Measurements from ENCODE around the gene ZNF555.
"Not testable (repeated sequence)": the region's sequence is repeated elsewhere in the genome, so short reads cannot be mapped to it uniquely, and the experiment has no call there.

ZNF555 gene

DNA sequence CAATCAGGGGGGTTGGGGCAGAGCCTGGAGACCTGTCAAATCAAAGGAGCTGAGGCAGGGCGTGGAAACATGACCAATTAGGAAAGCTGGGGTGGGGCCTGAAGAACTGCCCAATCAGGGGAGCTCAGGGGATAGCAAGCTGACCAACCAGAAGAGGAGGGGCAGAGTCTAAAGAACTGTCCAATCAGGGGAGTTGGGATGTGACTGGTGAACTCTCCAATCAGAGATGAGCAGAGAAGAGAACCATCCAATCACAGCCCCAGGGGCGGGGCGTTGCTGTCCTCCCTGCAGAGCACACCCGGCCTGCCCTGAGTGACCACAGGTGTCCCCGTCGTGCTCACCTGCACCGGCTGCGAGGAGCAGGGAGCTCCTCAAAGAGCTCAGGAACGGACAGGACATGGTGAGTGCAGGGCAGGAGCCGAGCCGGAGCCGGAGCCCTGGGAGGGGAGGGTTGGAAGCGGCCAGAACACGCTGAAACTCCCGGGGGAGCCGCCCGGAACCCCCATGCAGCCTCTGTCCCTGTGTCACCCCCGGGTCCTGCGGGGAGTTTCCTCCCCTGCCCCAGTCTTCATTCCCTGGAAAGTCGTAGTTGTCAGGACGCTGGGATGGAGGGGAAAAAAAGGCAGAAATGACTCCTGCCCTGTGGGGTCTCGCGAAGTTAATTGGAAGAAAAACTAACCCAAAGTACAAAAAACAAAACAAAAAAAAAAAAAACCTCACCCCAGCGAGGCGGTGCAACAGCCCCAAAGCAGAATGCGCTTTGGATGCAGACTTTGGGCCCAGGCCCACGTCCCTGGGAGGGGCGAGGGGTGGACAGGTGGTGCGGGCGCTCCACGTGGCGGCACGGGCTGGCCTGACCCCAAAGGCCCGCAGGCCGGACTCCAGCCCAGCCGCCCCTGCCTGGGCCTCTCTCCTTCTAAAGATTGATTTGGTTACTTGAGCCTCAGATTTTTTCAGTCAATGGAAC is 26.0 kb downstream of the ZNF555 start, which contains the start of gene ZNF556:
Gene ZNF556 (plus strand): TSS at position 311 of the 967 bp plus-strand sequence. CDS start 87 bp downstream, at position 398.
- DNase-seq (ENCODE audit: low read depth in 2 of 2, low spot score in 1 of 2) = no peak

DNA sequence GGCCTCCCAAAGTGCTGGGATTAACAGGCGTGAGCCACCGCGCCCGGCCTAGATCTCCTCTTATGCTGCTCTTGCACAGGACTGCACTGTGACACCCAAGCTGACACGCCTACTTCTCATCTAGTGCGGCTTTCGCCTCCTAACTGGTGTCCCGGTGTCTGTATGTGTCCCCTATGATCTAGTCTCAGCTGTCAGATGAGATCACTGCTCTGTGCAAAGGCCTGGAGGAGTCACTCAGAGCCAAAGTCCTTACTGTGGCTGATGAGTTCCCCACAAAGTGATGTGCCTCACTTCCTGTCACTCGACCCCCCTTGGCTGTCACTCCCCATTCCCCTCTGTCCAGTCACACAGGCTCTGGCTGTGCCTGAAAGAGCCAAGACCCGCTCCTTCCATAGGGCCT is 28.3 kb downstream of the ZNF555 start:
- DNase-seq (ENCODE audit: low read depth in 2 of 2, low spot score in 1 of 2) = no peak

DNA sequence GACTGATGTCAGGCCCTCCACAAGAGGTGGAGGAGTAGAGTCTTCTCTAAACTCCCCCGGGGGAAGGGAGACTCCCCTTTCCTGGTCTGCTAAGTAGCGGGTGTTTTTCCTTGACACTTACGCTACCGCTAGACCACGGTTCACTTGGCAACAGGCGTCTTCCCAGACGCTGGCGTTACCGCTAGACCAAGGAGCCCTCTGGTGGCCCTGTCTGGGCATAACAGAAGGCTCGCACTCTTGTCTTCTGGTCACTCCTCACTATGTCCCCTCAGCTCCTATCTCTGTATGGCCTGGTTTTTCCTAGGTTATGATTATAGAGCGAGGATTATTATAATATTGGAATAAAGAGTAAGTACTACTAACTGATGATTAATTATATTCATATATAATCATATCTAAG is 30.9 kb downstream of the ZNF555 start:
- DNase-seq (ENCODE audit: low read depth in 2 of 2, low spot score in 1 of 2) = peak in 1 of 2 donors; percentile 12

DNA sequence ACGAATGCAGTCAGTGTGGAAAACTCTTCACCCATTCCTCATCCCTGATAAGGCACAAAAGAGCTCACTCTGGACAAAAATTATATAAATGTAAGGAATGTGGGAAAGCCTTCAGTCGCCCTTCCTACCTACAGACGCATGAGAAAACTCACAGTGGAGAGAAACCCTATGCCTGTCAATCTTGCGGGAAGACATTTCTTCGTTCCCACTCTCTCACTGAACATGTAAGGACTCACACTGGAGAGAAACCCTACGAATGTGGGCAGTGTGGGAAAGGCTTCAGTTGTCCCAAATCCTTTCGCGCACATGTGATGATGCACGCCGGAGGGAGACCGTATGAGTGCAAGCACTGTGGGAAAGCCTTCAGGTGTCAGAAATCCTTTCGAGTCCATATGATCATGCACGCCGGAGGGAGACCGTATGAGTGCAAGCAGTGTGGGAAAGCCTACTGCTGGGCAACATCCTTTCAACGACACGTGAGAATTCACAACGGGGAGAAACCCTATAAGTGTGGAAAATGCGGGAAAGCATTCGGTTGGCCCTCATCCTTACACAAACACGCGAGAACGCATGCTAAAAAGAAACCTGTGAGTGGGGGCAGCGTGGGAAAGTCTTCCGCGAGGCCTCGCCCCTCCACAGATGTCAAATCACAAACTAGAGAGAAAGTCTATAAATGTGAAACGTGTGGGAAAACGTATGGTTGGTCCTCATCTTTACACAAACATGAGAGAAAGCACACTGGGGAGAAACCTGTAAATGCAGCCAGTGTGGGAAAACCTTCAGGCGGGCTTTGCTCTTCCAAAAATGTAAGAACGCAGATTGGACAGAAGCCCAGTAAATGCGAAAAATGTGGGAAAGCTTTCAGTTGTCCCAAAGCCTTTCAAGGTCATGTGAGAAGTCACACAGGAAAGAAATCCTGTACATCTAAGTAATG is 36.4 kb downstream of the ZNF555 start:
- DNase-seq (ENCODE audit: low read depth in 2 of 2, low spot score in 1 of 2) = no peak

DNA sequence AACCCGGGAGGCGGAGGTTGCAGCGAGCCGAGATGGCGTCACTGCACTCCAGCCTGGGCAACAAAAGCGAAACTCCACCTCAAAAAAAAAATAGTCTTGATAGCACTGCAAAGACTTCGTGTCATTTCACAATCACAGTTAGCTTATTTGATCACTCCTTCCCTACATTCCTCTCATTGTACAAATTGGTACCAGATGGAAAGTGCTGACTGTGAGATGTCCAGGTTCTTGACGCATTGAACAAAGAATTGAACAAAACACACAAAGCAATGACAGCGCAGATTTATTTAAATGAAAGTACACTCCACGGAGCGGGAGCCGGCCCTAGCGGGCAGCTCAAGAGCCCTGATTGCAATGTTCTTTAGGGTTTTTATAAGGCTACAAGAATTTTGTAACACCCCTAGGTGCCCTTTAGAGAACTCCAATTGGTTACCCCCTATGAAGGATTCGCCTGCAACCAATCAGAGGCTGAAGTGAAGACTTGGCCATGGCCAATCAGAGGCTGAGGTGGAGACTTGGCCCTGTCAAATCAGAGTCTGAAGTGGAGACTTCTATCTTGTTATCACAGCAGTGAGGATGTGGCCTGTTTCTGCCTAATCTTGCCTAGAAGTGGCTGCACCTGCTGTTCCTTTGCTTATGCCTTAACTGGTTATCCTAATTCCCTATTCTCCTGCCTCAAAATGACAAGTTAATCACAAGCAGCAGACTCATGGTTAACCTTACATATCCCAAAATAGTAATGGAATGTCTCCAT is 42.6 kb downstream of the ZNF555 start:
- no peak for DNase-seq (ENCODE audit: low read depth in 2 of 2, low spot score in 1 of 2)

DNA sequence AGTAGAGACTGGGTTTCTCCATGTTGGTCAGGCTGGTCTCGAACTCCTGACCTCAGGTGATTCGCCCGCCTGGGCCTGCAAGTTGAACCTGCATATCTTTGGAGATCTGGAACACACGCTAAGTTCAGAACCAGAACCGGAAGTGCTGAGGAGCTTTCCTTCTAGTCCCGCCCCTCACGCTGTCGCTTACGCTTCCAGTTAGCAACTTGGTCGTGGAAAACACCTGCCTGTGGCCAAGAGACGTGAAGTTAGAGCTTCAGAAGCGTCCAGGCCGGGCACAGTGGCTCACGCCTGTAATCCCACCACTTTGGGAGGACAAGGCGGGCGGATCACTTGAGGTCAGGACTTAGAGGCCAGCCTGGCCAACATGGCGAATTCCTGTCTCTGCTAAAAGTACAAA is 44.5 kb downstream of the ZNF555 start:
- no peak for DNase-seq (ENCODE audit: low read depth in 2 of 2, low spot score in 1 of 2)

DNA sequence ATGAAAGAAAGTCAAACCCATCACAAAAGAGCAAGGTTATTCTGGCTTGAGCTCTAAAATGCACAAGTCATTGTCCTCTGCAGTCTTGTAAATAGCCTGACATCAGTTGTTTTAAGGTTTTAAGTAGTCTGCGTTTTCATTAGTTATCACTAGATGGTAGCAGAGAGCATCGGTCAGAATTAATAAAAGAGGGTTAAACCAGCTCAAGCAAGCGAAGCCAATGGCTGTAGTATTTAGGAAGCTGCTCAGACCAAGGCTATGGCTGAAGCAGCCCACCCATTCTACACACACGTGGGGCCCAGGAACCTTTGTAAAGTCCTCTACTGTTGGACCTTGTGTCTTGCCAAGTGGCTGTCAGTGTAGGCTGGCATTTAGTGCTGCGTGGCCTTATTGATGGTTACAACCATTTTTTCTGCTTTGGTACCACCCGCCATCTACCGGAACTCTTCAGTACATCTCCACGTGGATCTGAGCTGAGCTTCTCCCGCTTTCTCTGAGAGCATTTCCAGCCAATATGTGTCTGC is 46.2 kb downstream of the ZNF555 start:
- no peak for DNase-seq (ENCODE audit: low read depth in 2 of 2, low spot score in 1 of 2)

DNA sequence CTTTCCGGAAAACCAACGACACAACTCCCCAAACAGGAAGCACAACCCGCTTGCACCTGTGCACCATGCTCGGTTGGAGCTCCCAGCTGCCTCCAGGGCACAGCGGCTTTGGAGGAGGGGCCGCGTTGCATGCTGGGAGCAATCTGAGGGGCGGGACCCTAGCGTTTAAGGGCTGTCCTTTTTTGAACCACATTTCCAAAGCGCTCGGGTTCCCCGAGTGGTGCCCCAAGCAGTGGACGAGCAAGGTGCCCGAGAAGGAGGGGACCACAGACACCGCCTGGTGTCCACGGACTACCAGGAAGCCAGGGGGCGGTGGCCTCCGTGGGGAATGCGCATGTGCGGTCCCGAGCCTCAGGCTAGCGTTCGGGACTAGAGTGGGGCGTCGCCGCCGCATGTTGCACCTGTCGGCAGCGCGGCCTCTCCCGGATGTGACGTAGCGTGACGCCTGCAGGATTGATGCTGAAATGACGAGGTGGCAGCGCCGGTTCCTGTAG is 47.5 kb downstream of the ZNF555 start:
- peak in 1 of 2 donors; percentile 31 for DNase-seq (ENCODE audit: low read depth in 2 of 2, low spot score in 1 of 2)

DNA sequence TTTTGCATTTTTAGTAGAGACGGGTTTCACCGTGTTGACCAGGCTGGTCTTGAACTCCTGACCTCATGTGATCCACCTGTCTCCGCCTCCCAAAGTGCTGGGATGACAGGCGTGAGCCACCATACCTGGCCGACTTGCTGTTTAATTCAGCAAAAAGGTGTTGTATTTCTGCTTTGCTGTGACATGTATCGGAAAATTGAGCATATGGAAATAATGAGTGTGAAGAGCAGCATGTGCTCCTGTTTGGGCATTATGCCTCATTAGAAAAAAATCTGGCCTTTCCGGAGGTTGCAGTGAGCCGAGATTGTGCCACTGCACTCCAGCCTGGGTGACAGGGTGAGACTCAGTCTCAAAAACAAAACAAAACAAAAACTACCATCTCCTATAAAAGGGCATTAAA is 49.3 kb downstream of the ZNF555 start:
- DNase-seq (ENCODE audit: low read depth in 2 of 2, low spot score in 1 of 2) = not testable (repeated sequence)

DNA sequence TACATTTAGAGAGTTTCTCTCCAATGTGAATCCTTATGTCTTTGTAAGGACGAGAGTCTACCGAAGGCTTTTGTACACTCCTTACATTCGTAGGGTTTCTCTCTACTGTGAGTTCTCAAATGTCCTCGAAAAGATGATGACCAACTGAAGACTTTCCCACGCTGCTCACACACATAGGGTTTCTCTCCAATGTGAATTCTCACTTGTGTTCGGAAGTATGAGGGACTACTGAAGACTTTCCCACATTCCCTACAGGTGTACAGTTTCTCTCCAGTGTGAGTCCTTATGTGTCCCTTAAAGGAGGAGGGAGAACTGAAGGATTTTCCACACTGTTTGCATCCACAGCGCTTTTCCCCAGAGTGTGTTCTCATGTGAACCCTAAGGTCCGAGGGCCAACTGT is 55.4 kb downstream of the ZNF555 start:
- DNase-seq (ENCODE audit: low read depth in 2 of 2, low spot score in 1 of 2) = no peak

DNA sequence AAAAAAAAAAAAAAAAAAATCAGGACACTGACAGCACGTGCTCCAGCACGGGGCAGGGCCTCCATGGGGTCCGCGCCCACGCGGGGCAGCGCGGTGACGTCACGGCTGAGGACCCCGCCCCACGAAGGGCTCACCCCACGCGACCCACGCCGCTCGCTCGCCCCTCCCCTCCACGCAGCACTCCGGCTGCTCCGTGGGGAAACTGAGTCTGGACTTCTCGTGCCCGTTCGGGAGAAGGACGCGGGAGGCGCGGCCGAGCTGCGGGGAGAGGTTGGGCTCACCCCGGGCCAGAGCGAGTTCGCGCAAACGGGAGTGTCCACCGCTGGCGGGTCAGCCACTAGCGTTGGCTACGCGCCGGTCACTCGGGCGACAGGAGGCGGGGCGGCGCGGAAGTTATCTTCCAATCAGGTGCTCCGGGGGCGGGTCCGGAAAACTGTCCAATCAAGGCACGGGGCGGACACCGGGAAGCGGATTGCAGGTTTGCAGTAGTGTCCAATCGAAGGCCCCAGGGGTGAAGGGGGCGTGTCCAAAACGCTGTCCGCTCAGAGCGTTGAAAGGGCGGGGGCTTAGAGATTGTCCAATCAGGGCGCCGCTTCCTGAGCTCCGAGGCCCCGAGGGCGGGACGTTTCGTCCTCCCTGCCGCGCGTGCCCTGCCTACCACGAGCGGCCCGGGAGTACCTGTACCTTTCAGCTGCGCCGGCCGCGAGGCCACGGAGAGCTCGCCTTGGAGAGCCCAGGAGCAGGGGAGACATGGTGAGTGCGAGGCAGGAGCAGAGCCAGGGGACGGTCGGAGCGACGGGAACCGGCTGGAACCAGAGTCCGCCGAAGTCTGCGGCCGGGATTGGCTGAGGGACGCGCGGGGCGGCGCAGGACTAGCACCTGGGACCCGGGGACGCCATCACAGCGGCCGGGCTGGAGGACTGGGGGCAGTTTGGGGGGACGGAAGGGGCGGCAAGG is 59.3 kb downstream of the ZNF555 start, which contains the start of gene ZNF57:
Gene ZNF57 (plus strand): TSS at position 633 of the 957 bp plus-strand sequence. CDS start 118 bp downstream, at position 751.
- DNase-seq (ENCODE audit: low read depth in 2 of 2, low spot score in 1 of 2) = peak; percentile 94 to 96

DNA sequence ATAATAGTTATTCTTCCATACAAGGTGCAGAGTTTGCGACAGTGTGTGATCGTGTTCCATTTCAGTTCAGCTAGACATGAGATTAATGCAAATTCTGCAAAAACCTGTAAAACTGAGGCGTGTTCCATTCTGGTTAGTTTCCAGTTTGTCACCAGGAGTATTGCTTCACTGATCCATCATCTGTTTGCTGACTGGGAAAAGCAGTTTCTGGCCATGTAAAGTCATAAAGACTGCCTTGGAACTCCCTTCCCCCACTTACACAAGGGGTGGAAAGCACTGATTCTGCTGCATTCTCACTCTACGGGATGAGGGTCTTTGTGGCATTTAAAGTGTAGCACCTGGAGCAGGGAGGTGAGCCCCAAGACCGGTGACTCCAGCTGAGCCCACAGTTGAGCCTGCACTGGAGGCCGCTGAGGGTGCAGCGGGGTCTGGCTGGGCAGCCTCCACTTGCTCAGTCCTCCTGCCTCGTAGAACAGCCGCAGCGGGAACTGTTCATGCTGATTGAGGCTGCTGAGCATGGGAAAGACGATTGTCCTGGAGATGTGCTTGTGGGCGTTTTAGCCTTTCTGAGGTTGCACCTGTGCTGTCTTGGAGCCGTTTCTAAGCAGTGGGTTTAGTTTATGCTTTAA is 61.4 kb downstream of the ZNF555 start:
- no peak for DNase-seq (ENCODE audit: low read depth in 2 of 2, low spot score in 1 of 2)

DNA sequence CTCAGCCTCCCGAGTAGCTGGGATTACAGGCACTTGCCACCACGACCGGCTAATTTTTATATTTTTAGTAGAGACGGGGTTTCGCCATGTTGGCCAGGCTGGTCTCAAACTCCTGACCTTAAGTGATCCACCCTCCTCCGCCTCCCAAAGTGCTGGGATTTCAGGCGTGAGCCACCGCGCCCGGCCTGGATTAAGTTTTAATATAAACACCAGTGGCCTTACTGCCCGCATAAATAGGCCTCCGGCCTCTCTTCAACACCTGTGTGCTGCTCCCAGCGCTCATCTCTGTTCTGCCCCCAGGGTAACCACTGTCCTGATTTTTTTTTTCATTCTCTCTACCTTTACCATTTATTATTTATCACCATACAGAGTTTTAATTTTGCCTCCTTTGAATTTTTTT is 62.1 kb downstream of the ZNF555 start:
- DNase-seq (ENCODE audit: low read depth in 2 of 2, low spot score in 1 of 2) = not testable (repeated sequence)

DNA sequence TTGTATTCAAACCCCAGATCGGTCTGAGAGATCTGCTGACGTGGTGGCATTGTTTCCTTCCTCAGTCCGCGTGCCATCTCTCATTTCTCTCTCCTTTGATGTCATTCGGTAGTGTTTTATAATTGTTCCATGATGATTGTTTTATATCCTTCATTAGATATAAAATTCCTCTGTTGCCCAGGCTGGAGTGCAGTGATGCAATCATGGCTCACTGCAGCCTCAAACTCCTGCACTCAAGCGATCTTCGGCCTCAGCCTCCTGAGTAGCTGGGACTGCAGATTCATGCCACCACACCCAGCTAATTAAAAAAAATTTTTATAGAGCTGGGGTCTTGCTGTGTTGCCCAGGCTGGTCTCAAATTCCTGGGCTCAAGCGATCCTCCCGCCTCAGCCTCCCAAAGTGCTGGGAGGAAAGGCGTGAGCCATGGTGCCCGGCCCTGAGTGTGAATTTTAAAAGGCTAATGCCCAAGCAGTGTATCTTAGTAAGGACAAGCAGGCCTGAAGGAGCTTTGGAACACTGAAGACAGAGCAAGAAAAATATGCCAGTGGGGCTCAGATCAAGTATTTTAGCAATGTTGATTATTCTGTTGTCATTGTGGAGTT is 64.7 kb downstream of the ZNF555 start:
- DNase-seq (ENCODE audit: low read depth in 2 of 2, low spot score in 1 of 2) = no peak

DNA sequence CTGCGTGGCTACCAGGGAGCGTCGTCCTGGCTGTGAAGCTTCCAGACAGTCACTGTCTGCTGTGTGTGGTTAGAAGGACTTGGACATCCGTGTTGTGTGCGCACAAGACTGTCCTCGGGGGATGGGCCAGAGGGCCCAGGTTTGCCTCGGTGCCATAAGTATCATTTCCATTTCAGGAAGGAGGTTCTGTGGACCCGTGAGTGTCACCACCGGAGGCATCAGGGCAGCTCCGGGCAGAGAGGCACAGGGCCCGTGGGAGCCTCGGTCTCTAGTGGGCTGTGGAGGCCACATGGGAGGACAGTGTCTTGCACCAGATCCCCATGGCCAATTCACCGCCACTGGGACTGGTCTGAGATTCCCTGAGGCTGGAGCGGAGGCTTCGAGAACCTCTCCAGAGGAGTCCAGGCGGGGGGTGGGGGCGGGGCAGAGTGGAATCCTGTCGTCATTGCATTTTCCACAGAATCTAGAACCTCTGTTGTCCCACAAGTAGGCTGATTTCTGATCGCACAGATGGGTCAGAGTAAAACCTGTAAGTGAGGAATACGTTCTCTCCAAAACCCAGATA is 65.4 kb downstream of the ZNF555 start:
- DNase-seq (ENCODE audit: low read depth in 2 of 2, low spot score in 1 of 2) = no peak
